Measurements from ENCODE around the gene RASD1.

DNA sequence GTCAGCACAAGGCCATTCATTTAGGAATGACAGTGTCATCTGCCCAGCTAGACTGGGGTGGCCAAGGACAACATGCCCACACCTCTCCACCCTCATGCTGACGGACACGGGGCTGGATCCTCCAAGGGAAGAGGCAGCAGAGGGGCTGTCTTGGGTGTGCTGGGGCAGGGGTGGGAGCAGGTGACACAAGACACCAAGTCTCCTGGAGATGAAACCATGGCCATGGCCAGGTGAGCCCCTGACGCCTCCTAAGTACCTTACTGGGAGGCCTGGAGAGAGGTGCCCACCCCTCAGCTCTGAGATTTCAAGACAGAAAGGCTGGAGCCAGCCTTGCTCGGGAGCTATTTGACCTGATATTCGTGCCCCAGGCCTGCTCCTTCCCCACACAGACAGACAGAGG lies 9.0 kb upstream of the RASD1 start:
- TF ChIP-seq, protein P1, sequence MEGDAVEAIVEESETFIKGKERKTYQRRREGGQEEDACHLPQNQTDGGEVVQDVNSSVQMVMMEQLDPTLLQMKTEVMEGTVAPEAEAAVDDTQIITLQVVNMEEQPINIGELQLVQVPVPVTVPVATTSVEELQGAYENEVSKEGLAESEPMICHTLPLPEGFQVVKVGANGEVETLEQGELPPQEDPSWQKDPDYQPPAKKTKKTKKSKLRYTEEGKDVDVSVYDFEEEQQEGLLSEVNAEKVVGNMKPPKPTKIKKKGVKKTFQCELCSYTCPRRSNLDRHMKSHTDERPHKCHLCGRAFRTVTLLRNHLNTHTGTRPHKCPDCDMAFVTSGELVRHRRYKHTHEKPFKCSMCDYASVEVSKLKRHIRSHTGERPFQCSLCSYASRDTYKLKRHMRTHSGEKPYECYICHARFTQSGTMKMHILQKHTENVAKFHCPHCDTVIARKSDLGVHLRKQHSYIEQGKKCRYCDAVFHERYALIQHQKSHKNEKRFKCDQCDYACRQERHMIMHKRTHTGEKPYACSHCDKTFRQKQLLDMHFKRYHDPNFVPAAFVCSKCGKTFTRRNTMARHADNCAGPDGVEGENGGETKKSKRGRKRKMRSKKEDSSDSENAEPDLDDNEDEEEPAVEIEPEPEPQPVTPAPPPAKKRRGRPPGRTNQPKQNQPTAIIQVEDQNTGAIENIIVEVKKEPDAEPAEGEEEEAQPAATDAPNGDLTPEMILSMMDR (IDR thresholded peaks at IDR 0.05) = no peak
- TF ChIP-seq POLR2A (IDR thresholded peaks at IDR 0.05) (no peak), POLR2AphosphoS5 (IDR thresholded peaks at IDR 0.05) (no peak)

Measured in transverse colon (tissue), 4 donors.